Neural progenitor cell (in vitro differentiated cells): ENCODE results near the gene POC5.

Experiments
- EZH2phosphoT487 ChIP-seq: fragments of 200-600 bp; sonication (generic); IDR thresholded peaks from 2 replicates; pipeline ENCODE4 v1.6.1; 2017; ENCODE audit warnings: antibody characterized with exemption
- TF ChIP-seq, protein P1 (sequence below): fragments of 200-600 bp; sonication (generic); IDR thresholded peaks from 2 replicates; pipeline ENCODE4 v1.5.1; 2017; ENCODE audit warnings: antibody characterized with exemption, mild to moderate bottlenecking

DNA sequence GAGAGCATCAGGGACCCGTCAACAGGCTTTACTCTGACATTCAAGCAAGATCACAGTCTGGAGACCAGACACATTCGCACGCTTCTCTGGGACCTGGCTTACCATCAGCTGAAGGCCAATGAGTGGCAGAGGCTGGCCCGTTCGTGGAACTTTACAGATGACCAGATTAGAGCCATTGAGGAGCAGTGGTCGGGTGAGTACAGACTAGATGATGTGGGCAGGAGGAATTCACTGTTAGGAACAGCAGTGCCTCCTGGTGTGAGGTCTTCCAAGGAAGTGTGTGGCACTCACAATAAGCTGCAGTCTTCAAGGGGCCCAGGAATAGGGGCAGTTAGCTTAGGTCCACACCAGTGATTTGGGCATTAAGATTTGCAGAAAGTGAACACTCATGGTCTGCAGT is 50.4 kb downstream of the POC5 start:
- TF ChIP-seq, protein P1, sequence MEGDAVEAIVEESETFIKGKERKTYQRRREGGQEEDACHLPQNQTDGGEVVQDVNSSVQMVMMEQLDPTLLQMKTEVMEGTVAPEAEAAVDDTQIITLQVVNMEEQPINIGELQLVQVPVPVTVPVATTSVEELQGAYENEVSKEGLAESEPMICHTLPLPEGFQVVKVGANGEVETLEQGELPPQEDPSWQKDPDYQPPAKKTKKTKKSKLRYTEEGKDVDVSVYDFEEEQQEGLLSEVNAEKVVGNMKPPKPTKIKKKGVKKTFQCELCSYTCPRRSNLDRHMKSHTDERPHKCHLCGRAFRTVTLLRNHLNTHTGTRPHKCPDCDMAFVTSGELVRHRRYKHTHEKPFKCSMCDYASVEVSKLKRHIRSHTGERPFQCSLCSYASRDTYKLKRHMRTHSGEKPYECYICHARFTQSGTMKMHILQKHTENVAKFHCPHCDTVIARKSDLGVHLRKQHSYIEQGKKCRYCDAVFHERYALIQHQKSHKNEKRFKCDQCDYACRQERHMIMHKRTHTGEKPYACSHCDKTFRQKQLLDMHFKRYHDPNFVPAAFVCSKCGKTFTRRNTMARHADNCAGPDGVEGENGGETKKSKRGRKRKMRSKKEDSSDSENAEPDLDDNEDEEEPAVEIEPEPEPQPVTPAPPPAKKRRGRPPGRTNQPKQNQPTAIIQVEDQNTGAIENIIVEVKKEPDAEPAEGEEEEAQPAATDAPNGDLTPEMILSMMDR = no peak
- TF ChIP-seq EZH2phosphoT487 = no peak
